ENCODE results near the gene GPC4. TPM values are rescaled to one million over a fixed set of nuclear protein-coding genes. Genes with fewer than 3 reads are reported as not detected.
A peak's percentile ranks its signal among the peaks of the same experiment; 100 is the strongest.

GPC4 gene
- total and polyA plus RNA-seq, 2 experiments from 2014 or later, result 124 to 183 TPM

GRCh38 chrX:133454924-133455323 is 39.6 kb upstream of the GPC4 start:
- TF ChIP-seq REST (IDR thresholded peaks at IDR 0.05; ENCODE audit: unreplicated experiment), result no peak
- TF ChIP-seq EZH2phosphoT487 (IDR thresholded peaks at IDR 0.05; ENCODE audit: unreplicated experiment), result no peak
- no peak for TF ChIP-seq ZNF114 (CRISPR knock-in tag; IDR thresholded peaks at IDR 0.05)
- no peak for TF ChIP-seq POLR2AphosphoS5 (IDR thresholded peaks at IDR 0.05; ENCODE audit: low read depth)
- no peak for TF ChIP-seq CTCF (conservative IDR thresholded peaks at IDR 0.05; ENCODE audit: low read depth in 2 of 2)
- TF ChIP-seq EZH2 (IDR thresholded peaks at IDR 0.05; ENCODE audit: low read depth, unreplicated experiment), result no peak
- TF ChIP-seq CREB1 (CRISPR knock-in tag; IDR thresholded peaks at IDR 0.05; ENCODE audit: low read depth), result no peak
- TF ChIP-seq NANOG (IDR thresholded peaks at IDR 0.05; ENCODE audit: borderline replicate concordance), result no peak
- no peak for TF ChIP-seq JUNB (IDR thresholded peaks at IDR 0.05; ENCODE audit: unreplicated experiment)
- TF ChIP-seq ZNF331 (CRISPR knock-in tag; IDR thresholded peaks at IDR 0.05; ENCODE audit: low read depth), result no peak
- no peak for TF ChIP-seq ZNF462 (CRISPR knock-in tag; IDR thresholded peaks at IDR 0.05)
- no peak for TF ChIP-seq STAT1 (IDR thresholded peaks at IDR 0.05; ENCODE audit: unreplicated experiment)
- no peak for TF ChIP-seq ETS1 (IDR thresholded peaks at IDR 0.05)

More at GRCh38 chrX:133454924-133455323, 39.6 kb upstream of the GPC4 start:
- Mint-ChIP-seq H3K9me3 (peaks cover 3% of the 10 kb centered on the region; the same call in 2 of the 3 replicates), H3K36me3 (ENCODE audit: low read depth) (peaks cover 6% of the 10 kb centered on the region; the same call in 1 of the 3 replicates), H3K27ac (peak overlapping the region; percentile 43), H3K27me3 (ENCODE audit: insufficient read depth, low read depth, poor library complexity) (peaks cover 2% of the 10 kb centered on the region), H3K4me3 (peak overlapping the region; percentile 33; the same call in 1 of the 3 replicates), H3K4me1 (peaks cover 24% of the 10 kb centered on the region)
- H3K9me2 ChIP-seq (ENCODE audit: insufficient read depth), result no peaks in the 10 kb centered on the region
- peak overlapping the region; percentile 6; the same call in 1 of the 2 replicates for H3K4me3 ChIP-seq
- H3K4me2 ChIP-seq, result peak overlapping the region; percentile 20; the same call in 1 of the 2 replicates
- H3K36me3 ChIP-seq (ENCODE audit: insufficient read depth), result no peaks in the 10 kb centered on the region
- H3K79me2 ChIP-seq (replicated peaks; ENCODE audit: insufficient read depth), result no peaks in the 10 kb centered on the region
- H2AFZ ChIP-seq, result no peak overlapping the region
- no peaks in the 10 kb centered on the region for H3K27me3 ChIP-seq (ENCODE audit: insufficient read depth)
- no peaks in the 10 kb centered on the region for H4K20me1 ChIP-seq (replicated peaks; ENCODE audit: insufficient read depth)
- no peak for DNase-seq (ENCODE audit: low spot score)
- H3K27ac ChIP-seq (ENCODE audit: low read depth), result peak overlapping the region; percentile 92
- peaks cover 8% of the 10 kb centered on the region; the same call in 1 of the 2 replicates for H3K4me1 ChIP-seq (ENCODE audit: insufficient read depth)
- no peaks in the 10 kb centered on the region for H3F3A ChIP-seq (replicated peaks; ENCODE audit: low read depth)
- ATAC-seq, result peak; percentile 65

Measured in GM23338 (cell line).